K562 (cell line): ENCODE results near the gene ATP5F1D. TPM values are rescaled to one million over a fixed set of nuclear protein-coding genes. Genes with fewer than 3 reads are reported as not detected.
A peak's percentile ranks its signal among the peaks of the same experiment; 100 is the strongest.

Experiments used
- BMI1 ChIP-seq: fragments of 150-350 bp; IDR thresholded peaks from 2 replicates; pipeline ENCODE4 v1.6.1; 2014; ENCODE audit warnings: low read length
- CBX1 ChIP-seq: sonication (generic); IDR thresholded peaks from 2 replicates; pipeline ENCODE4 v1.6.1; 2016; ENCODE audit warnings: antibody characterized with exemption, low read depth, mild to moderate bottlenecking
- CHD1 ChIP-seq: fragments of 200-600 bp; sonication (generic); IDR thresholded peaks from one replicate; pipeline ENCODE4 v1.6.1; 2012; ENCODE audit warnings: mild to moderate bottlenecking, moderate library complexity, low read length, inconsistent platforms
- CTBP1 ChIP-seq: fragments of 450-650 bp; IDR thresholded peaks from 2 replicates; pipeline ENCODE4 v1.6.1; 2016; ENCODE audit warnings: borderline replicate concordance
- EGR1 ChIP-seq: fragments of 450-650 bp; conservative IDR thresholded peaks from 2 replicates; pipeline ENCODE4 v1.6.1; 2017; ENCODE audit warnings: mild to moderate bottlenecking
- FOXP1 ChIP-seq: sonication (generic); formaldehyde crosslinking; IDR thresholded peaks from 2 replicates; pipeline ENCODE4 v1.8.0; 2022; ENCODE audit warnings: mild to moderate bottlenecking, missing genetic modification reagents
- HLTF ChIP-seq: fragments of 450-650 bp; IDR thresholded peaks from 2 replicates; pipeline ENCODE4 v1.6.1; 2016
- HMGN3 ChIP-seq: IDR thresholded peaks from 2 replicates; pipeline ENCODE4 v1.6.1; 2011; ENCODE audit warnings: borderline replicate concordance, low read depth, mild to moderate bottlenecking, mixed read lengths, low read length; ENCODE audit not compliant: insufficient read length; ENCODE audit errors: extremely low read depth
- KAT7 ChIP-seq: sonication (generic); formaldehyde crosslinking; IDR thresholded peaks from 2 replicates; pipeline ENCODE4 v1.8.0; 2022; ENCODE audit warnings: missing genetic modification reagents, mild to moderate bottlenecking, borderline replicate concordance
- KDM1A ChIP-seq, 2 experiments: fragments of 450-650 bp; IDR thresholded peaks; 2 replicates each; pipeline ENCODE4 v1.6.1; 2016; ENCODE audit warnings: mild to moderate bottlenecking in 2 of 2
- MTA3 ChIP-seq: fragments of 450-650 bp; formaldehyde crosslinking; IDR thresholded peaks from 2 replicates; pipeline ENCODE4 v1.6.1; 2017; ENCODE audit warnings: mild to moderate bottlenecking, borderline replicate concordance
- RBM14 ChIP-seq: fragments of 200-400 bp; formaldehyde crosslinking; IDR thresholded peaks from 2 replicates; pipeline ENCODE4 v1.6.1; 2018; ENCODE audit warnings: low read depth, mild to moderate bottlenecking, low read length, moderate library complexity, borderline replicate concordance; ENCODE audit not compliant: insufficient read depth
- SRSF7 ChIP-seq: fragments of 200-400 bp; formaldehyde crosslinking; optimal IDR thresholded peaks from 2 replicates; pipeline ENCODE3; 2017; ENCODE audit warnings: mild to moderate bottlenecking, low read depth, low read length
- TAF1 ChIP-seq: IDR thresholded peaks from 2 replicates; pipeline ENCODE4 v1.6.1; 2011; ENCODE audit warnings: mild to moderate bottlenecking, low read length, moderate library complexity; ENCODE audit not compliant: insufficient read depth, control insufficient read depth, severe bottlenecking; ENCODE audit errors: extremely low read depth
- TAL1 ChIP-seq: fragments of 450-650 bp; IDR thresholded peaks from 2 replicates; pipeline ENCODE4 v1.6.1; 2016; ENCODE audit warnings: mild to moderate bottlenecking
- TEAD2 ChIP-seq: fragments of 450-650 bp; IDR thresholded peaks from 2 replicates; pipeline ENCODE4 v1.6.1; 2016; ENCODE audit warnings: missing genetic modification characterization, control low read depth, missing compliant biosample characterization
- TSC22D4 ChIP-seq: fragments of 450-650 bp; IDR thresholded peaks from 2 replicates; pipeline ENCODE4 v1.6.1; 2016; ENCODE audit warnings: missing genetic modification characterization, missing biosample characterization, control low read depth
- ZNF224 ChIP-seq: sonication (generic); formaldehyde crosslinking; IDR thresholded peaks from 2 replicates; pipeline ENCODE4 v1.8.0; 2022; ENCODE audit warnings: mild to moderate bottlenecking, missing genetic modification reagents
- ZNF785 ChIP-seq: fragments of 250-450 bp; sonication (Bioruptor Pico); IDR thresholded peaks from 2 replicates; pipeline ENCODE4 v1.4.0; 2020; ENCODE audit warnings: mild to moderate bottlenecking
- polyA plus RNA-seq, 8 experiments: library from polyadenylated mRNA; depleted of rRNA in 4 of 8; stranded (reverse) in 5 of 8; unstranded in 3 of 8; fragments of >200 nt; fragmentation: Nextera tagmentation in 2 of 8; fragmentation: Illumina TruSeq in 1 of 8; extraction: Ambion mirVana in 2 of 8; extraction: Trizol in 1 of 8; gene quantifications; 2 replicates each; pipeline versions ENCODE4 v1.2.1 to v1.2.3, GENCODE V29; 2011 to 2014; ENCODE audit warnings: inconsistent platforms in 1 of 8, missing spikeins in 1 of 8
- total RNA-seq, 7 experiments: library from RNA; depleted of rRNA in 6 of 7; stranded (reverse); fragments of >200 nt in 6 of 7; fragmentation: Illumina TruSeq in 2 of 7; extraction: Trizol in 2 of 7; gene quantifications; 2 replicates each; pipeline versions ENCODE4 v1.2.1 to v1.2.3, GENCODE V29; 2011 to 2021; ENCODE audit warnings: low replicate concordance in 1 of 7
- TF ChIP-seq, protein P1 (sequence below), 2 experiments: fragments of 150-350 bp in 1 of 2; IDR thresholded peaks; 2 replicates each; pipeline ENCODE4 v1.6.1; 2012 to 2016; ENCODE audit warnings: low read depth in 2 of 2, low read length in 2 of 2, mild to moderate bottlenecking in 1 of 2, moderate library complexity in 1 of 2
- TF ChIP-seq, protein P2 (sequence below): fragments of 450-650 bp; IDR thresholded peaks from 2 replicates; pipeline ENCODE4 v1.6.1; 2016; ENCODE audit warnings: mild to moderate bottlenecking
- TF ChIP-seq, protein P3 (sequence below): sonication (generic); formaldehyde crosslinking; IDR thresholded peaks from 2 replicates; pipeline ENCODE4 v1.9.0; 2022; ENCODE audit warnings: mild to moderate bottlenecking, missing genetic modification reagents
- TF ChIP-seq, protein P4 (sequence below): sonication (generic); formaldehyde crosslinking; IDR thresholded peaks from 2 replicates; pipeline ENCODE4 v1.9.0; 2022; ENCODE audit warnings: mild to moderate bottlenecking, missing genetic modification reagents

ATP5F1D gene
- total and polyA plus RNA-seq, 9 of the 15 experiments (the other 6 are each of a cell fraction or from before 2014, with no cell fraction given) = 3.9 to 409 (median 36.8) TPM

DNA sequence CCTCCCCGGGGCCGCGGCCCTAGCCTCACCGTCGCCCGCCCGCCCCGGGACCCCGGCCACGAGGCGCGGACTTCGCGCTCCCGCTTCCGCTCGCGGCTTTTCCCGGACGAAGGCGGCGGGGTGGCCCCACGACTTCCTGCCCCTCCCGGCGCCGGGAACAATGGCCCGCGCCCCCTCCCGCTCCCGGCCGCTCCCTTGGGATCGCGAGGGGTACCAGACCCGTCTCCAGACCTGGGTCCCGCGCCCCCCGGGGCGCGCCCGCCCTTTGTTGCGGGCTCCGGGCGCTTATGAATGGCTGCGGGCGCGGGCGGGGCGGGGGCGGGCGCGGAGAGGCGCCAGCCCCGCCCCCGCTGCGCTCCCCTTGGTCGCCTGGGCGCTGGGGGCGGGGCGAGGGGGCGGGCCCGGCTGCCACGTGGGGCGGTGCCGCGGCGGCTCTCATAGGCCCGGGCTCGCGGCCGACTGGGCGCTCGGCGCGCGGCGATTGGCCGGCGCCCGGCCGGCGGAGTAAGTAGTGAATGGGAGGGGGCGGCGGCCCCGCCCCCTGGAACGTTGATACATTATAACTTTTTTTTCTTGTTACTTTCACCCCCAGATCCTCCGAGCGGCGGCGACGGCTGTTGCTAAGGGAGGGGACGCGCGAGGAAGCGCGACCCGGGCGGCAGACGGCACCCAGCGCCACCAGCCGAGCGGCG, 7.9 kb downstream of the ATP5F1D start (continued):
- TF ChIP-seq, protein P1, sequence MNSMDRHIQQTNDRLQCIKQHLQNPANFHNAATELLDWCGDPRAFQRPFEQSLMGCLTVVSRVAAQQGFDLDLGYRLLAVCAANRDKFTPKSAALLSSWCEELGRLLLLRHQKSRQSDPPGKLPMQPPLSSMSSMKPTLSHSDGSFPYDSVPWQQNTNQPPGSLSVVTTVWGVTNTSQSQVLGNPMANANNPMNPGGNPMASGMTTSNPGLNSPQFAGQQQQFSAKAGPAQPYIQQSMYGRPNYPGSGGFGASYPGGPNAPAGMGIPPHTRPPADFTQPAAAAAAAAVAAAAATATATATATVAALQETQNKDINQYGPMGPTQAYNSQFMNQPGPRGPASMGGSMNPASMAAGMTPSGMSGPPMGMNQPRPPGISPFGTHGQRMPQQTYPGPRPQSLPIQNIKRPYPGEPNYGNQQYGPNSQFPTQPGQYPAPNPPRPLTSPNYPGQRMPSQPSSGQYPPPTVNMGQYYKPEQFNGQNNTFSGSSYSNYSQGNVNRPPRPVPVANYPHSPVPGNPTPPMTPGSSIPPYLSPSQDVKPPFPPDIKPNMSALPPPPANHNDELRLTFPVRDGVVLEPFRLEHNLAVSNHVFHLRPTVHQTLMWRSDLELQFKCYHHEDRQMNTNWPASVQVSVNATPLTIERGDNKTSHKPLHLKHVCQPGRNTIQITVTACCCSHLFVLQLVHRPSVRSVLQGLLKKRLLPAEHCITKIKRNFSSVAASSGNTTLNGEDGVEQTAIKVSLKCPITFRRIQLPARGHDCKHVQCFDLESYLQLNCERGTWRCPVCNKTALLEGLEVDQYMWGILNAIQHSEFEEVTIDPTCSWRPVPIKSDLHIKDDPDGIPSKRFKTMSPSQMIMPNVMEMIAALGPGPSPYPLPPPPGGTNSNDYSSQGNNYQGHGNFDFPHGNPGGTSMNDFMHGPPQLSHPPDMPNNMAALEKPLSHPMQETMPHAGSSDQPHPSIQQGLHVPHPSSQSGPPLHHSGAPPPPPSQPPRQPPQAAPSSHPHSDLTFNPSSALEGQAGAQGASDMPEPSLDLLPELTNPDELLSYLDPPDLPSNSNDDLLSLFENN (IDR thresholded peaks at IDR 0.05; ENCODE audit: low read depth in 2 of 2, low read length in 2 of 2) = no peak
- TF ChIP-seq ZNF224 (CRISPR knock-in tag) (no peak), HLTF (no peak), BMI1 (no peak), TSC22D4 (tag) (no peak), MTA3 (no peak; the same call in 1 of the 2 replicates), TAL1 (no peak), RBM14 (no peak), KDM1A (IDR thresholded peaks at IDR 0.05) (no peak), CHD1 (no peak), ZNF785 (CRISPR knock-in tag) (no peak), HMGN3 (no peak), TEAD2 (tag) (no peak), FOXP1 (CRISPR knock-in tag) (peak; percentile 81; the same call in 1 of the 2 replicates), CTBP1 (peak; percentile 6; the same call in 1 of the 2 replicates), EGR1 (peak; percentile 36), CBX1 (no peak), TAF1 (peak; percentile 72), KAT7 (CRISPR knock-in tag) (peak; percentile 74; the same call in 1 of the 2 replicates), SRSF7 (no peak)
- TF ChIP-seq, protein P2, sequence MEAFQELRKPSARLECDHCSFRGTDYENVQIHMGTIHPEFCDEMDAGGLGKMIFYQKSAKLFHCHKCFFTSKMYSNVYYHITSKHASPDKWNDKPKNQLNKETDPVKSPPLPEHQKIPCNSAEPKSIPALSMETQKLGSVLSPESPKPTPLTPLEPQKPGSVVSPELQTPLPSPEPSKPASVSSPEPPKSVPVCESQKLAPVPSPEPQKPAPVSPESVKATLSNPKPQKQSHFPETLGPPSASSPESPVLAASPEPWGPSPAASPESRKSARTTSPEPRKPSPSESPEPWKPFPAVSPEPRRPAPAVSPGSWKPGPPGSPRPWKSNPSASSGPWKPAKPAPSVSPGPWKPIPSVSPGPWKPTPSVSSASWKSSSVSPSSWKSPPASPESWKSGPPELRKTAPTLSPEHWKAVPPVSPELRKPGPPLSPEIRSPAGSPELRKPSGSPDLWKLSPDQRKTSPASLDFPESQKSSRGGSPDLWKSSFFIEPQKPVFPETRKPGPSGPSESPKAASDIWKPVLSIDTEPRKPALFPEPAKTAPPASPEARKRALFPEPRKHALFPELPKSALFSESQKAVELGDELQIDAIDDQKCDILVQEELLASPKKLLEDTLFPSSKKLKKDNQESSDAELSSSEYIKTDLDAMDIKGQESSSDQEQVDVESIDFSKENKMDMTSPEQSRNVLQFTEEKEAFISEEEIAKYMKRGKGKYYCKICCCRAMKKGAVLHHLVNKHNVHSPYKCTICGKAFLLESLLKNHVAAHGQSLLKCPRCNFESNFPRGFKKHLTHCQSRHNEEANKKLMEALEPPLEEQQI = no peak
- TF ChIP-seq, protein P3, sequence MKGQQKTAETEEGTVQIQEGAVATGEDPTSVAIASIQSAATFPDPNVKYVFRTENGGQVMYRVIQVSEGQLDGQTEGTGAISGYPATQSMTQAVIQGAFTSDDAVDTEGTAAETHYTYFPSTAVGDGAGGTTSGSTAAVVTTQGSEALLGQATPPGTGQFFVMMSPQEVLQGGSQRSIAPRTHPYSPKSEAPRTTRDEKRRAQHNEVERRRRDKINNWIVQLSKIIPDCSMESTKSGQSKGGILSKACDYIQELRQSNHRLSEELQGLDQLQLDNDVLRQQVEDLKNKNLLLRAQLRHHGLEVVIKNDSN (CRISPR knock-in tag) = no peak
- TF ChIP-seq, protein P4, sequence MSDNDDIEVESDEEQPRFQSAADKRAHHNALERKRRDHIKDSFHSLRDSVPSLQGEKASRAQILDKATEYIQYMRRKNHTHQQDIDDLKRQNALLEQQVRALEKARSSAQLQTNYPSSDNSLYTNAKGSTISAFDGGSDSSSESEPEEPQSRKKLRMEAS = peak; percentile 85
